AG09319 (cell line): ENCODE data around the gene LGR5.
"Not testable (repeated sequence)": the region's sequence is repeated elsewhere in the genome, so short reads cannot be mapped to it uniquely, and the experiment has no call there.

ENCODE experiments used
- DNase-seq: peaks from one replicate; pipeline ENCODE4 v3.0.0-alpha.2; 2010; ENCODE audit warnings: low read depth; ENCODE audit errors: extremely low read depth
- CTCF ChIP-seq: IDR thresholded peaks from 2 replicates; pipeline ENCODE4 v1.5.1; 2011; ENCODE audit warnings: low read depth, mild to moderate bottlenecking, inconsistent platforms, low read length, moderate library complexity

The LGR5 gene

GRCh38 chr12:71565535-71565934 is 125.9 kb downstream of the LGR5 start:
- TF ChIP-seq CTCF = no peak
- DNase-seq = no peak

GRCh38 chr12:71566655-71567054 is 127.1 kb downstream of the LGR5 start:
- no peak for DNase-seq
- TF ChIP-seq CTCF = no peak

GRCh38 chr12:71567537-71567936 is 127.9 kb downstream of the LGR5 start:
- no peak for TF ChIP-seq CTCF
- DNase-seq = no peak

GRCh38 chr12:71569885-71570284 is 130.3 kb downstream of the LGR5 start:
- DNase-seq = not testable (repeated sequence)

GRCh38 chr12:71576496-71576895 is 136.9 kb downstream of the LGR5 start:
- no peak for DNase-seq
- no peak for TF ChIP-seq CTCF

- DNase-seq = no peak
- no peak for TF ChIP-seq CTCF
These were observed 139.2 kb downstream of the LGR5 start for GRCh38 chr12:71578694-71579258.

GRCh38 chr12:71581206-71581605 is 141.6 kb downstream of the LGR5 start:
- no peak for TF ChIP-seq CTCF
- DNase-seq = no peak

- no peak for TF ChIP-seq CTCF
- no peak for DNase-seq
These were observed 143.3 kb downstream of the LGR5 start for GRCh38 chr12:71582925-71583324.
